DND-41 (cell line): ENCODE results near the gene ABCB4.

Experiments
- ATAC-seq: fragments of 200-7000 bp; cut with Tn5 transposase; 3 replicates; pipeline ENCODE4 v1.9.1; 2021; ENCODE audit warnings: low read depth; ENCODE audit not compliant: insufficient read depth
- DNase-seq: peaks from one replicate; pipeline ENCODE4 v3.0.0-alpha.2; 2020
- H2AFZ ChIP-seq: 2 replicates; pipeline ENCODE4 v1.6.0; 2012; ENCODE audit warnings: low read depth, low read length
- H3K27ac ChIP-seq: 2 replicates; pipeline ENCODE4 v1.5.1; 2012; ENCODE audit warnings: low read length, inconsistent platforms
- H3K27me3 ChIP-seq: fragments of 200-600 bp; sonication (generic); 2 replicates; pipeline ENCODE4 v1.6.0; 2012; ENCODE audit warnings: low read length, mild to moderate bottlenecking, inconsistent platforms; ENCODE audit not compliant: insufficient read depth, poor library complexity
- H3K36me3 ChIP-seq: 2 replicates; pipeline ENCODE4 v1.5.1; 2012; ENCODE audit warnings: low read length, inconsistent platforms; ENCODE audit not compliant: insufficient read depth
- H3K4me1 ChIP-seq: 2 replicates; pipeline ENCODE4 v1.5.1; 2012; ENCODE audit warnings: mild to moderate bottlenecking, low read length; ENCODE audit not compliant: insufficient read depth
- H3K4me2 ChIP-seq: 2 replicates; pipeline ENCODE4 v1.6.0; 2012; ENCODE audit warnings: mild to moderate bottlenecking, moderate library complexity, low read length, inconsistent platforms; ENCODE audit not compliant: insufficient read depth
- H3K4me3 ChIP-seq, 2 experiments: fragments of 200-600 bp in 1 of 2; shearing (Covaris generic) in 1 of 2; 2 replicates each; pipeline ENCODE4 v1.5.1; 2012 to 2016; ENCODE audit warnings: inconsistent platforms in 2 of 2, low read length in 2 of 2, mild to moderate bottlenecking in 2 of 2, low read depth in 1 of 2, moderate library complexity in 1 of 2
- H3K79me2 ChIP-seq: 2 replicates; pipeline ENCODE4 v1.6.0; 2012; ENCODE audit warnings: low read length, inconsistent platforms; ENCODE audit not compliant: insufficient read depth
- H3K9ac ChIP-seq: 2 replicates; pipeline ENCODE4 v1.6.0; 2012; ENCODE audit warnings: low read depth, mild to moderate bottlenecking, inconsistent platforms, low read length, moderate library complexity
- H3K9me3 ChIP-seq: 2 replicates; pipeline ENCODE4 v1.5.1; 2012; ENCODE audit warnings: low read length, moderate library complexity, mild to moderate bottlenecking, inconsistent platforms; ENCODE audit not compliant: insufficient read depth, severe bottlenecking
- H4K20me1 ChIP-seq: 2 replicates; pipeline ENCODE4 v1.6.0; 2012; ENCODE audit warnings: low read length; ENCODE audit not compliant: insufficient read depth
- CTCF ChIP-seq: IDR thresholded peaks from 2 replicates; pipeline ENCODE4 v1.5.1; 2012; ENCODE audit warnings: borderline replicate concordance, low read length, moderate library complexity, mild to moderate bottlenecking; ENCODE audit not compliant: poor library complexity, severe bottlenecking; ENCODE audit errors: extremely low read depth
- EZH2 ChIP-seq: IDR thresholded peaks from 3 replicates; pipeline ENCODE4 v1.6.1; 2012; ENCODE audit warnings: borderline replicate concordance, low read depth, mild to moderate bottlenecking, moderate library complexity, low read length, inconsistent platforms; ENCODE audit not compliant: severe bottlenecking

The ABCB4 gene

GRCh38 chr7:87517136-87517815 is 41.8 kb upstream of the ABCB4 start:
- Histone ChIP-seq H3K27me3 (no peaks in the 10 kb centered on the region), H3K79me2 (no peaks in the 10 kb centered on the region), H3K4me2 (no peak overlapping the region), H2AFZ (no peak overlapping the region), H3K4me1 (no peaks in the 10 kb centered on the region), H4K20me1 (no peaks in the 10 kb centered on the region), H3K4me3 (no peak overlapping the region), H3K9ac (no peak overlapping the region), H3K9me3 (no peaks in the 10 kb centered on the region), H3K27ac (no peak overlapping the region), H3K36me3 (no peaks in the 10 kb centered on the region)
- DNase-seq: no peak
- TF ChIP-seq EZH2: no peak
- no peak for TF ChIP-seq CTCF
- no peak for ATAC-seq

DNA sequence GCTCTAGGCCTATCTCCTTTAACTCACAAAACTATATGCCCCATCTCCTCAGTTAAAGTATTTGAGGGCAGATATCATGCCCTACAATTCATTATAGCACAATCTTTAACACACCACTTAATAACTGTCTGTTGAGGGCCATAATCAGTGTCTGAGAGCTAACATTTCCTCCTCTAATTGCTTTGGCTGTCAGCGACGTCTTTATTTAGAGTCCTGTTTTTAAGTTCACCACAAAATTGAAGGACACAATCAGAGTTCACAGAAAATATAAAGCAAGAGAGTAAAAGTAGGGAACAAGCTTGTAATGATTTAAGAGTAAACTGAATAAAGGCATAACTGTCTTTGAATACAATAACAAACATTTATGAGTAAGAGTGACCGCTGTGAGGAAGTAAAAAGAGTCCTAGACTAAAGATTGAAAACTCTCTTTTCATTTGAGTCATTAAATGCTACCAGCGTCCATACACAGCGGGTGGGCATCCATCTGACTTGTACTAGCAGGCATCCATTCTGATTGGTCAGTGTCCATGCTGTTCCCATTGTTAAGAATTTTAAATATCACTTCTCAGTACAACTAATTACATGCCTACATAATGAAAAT is 38.4 kb upstream of the ABCB4 start:
- Histone ChIP-seq H3K36me3 (no peaks in the 10 kb centered on the region), H3K27ac (no peak overlapping the region), H3K4me3 (no peak overlapping the region), H3K9me3 (no peaks in the 10 kb centered on the region), H2AFZ (no peak overlapping the region), H3K79me2 (no peaks in the 10 kb centered on the region), H3K9ac (no peak overlapping the region), H3K4me1 (no peaks in the 10 kb centered on the region), H3K4me2 (no peak overlapping the region), H4K20me1 (no peaks in the 10 kb centered on the region), H3K27me3 (no peaks in the 10 kb centered on the region)
- ATAC-seq (no peak), DNase-seq (no peak)
- TF ChIP-seq EZH2 (no peak), CTCF (no peak)

DNA sequence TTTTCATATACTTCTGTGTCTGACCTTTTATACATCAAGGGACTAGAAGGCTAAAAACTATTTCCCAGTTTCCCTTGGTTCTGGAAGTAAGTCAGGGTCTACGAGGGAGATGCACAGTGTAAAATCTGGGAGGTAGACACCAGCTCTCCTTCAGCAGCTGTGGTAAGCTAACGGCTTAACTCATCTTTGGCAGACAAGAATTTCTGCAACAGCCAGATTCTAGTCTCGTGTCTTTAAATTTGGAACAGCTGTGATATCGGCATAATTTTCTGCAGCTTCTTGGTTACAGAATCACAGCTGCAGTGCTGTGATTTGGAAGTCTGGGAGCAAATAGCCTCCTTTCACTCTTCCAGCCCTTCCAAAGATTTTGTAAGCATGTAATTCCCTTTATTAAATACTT is 37.4 kb upstream of the ABCB4 start:
- H4K20me1 ChIP-seq: no peaks in the 10 kb centered on the region
- TF ChIP-seq CTCF (no peak), EZH2 (no peak)
- H3K4me3 ChIP-seq: no peak overlapping the region
- no peak overlapping the region for H2AFZ ChIP-seq
- no peaks in the 10 kb centered on the region for H3K79me2 ChIP-seq
- no peak overlapping the region for H3K27ac ChIP-seq
- no peaks in the 10 kb centered on the region for H3K36me3 ChIP-seq
- H3K9ac ChIP-seq: no peak overlapping the region
- DNase-seq: no peak
- no peaks in the 10 kb centered on the region for H3K4me1 ChIP-seq
- no peak for ATAC-seq
- H3K4me2 ChIP-seq: no peak overlapping the region
- no peaks in the 10 kb centered on the region for H3K27me3 ChIP-seq
- no peaks in the 10 kb centered on the region for H3K9me3 ChIP-seq
